HFFc6 (cell line): ENCODE measurements around the gene TBX2. TPM values are rescaled to one million over a fixed set of nuclear protein-coding genes. Genes with fewer than 3 reads are reported as not detected.

Experiments used
- DNase-seq: peaks from one replicate; pipeline ENCODE4 v3.0.0-alpha.2; 2018
- H3K27ac Mint-ChIP-seq: 2 replicates; pipeline ENCODE4 v1.8.0; 2020; ENCODE audit warnings: mild to moderate bottlenecking, mixed read lengths
- H3K27me3 Mint-ChIP-seq: 2 replicates; pipeline ENCODE4 v1.8.0; 2021; ENCODE audit warnings: mild to moderate bottlenecking, moderate library complexity, mixed read lengths; ENCODE audit not compliant: insufficient read depth
- H3K36me3 Mint-ChIP-seq: 2 replicates; pipeline ENCODE4 v1.8.0; 2021; ENCODE audit warnings: low read depth, mixed read lengths
- H3K4me1 Mint-ChIP-seq: 2 replicates; pipeline ENCODE4 v1.8.0; 2020; ENCODE audit warnings: low read depth, mixed read lengths
- H3K4me3 Mint-ChIP-seq: 2 replicates; pipeline ENCODE4 v1.8.0; 2020; ENCODE audit warnings: mild to moderate bottlenecking, moderate library complexity, mixed read lengths
- H3K9me3 Mint-ChIP-seq: 2 replicates; pipeline ENCODE4 v1.8.0; 2020; ENCODE audit warnings: mild to moderate bottlenecking, mixed read lengths
- CTCF ChIP-seq: fragments of 200-600 bp; sonication (generic); IDR thresholded peaks from 2 replicates; pipeline ENCODE4 v1.5.0; 2021; ENCODE audit warnings: antibody characterized with exemption, mild to moderate bottlenecking
- total RNA-seq, 6 experiments: library from RNA; stranded (reverse); fragmentation: NEBNext Ultra II Directional; extraction: Animal tissue kit (Norgen Biotek cat#: 25700); gene quantifications; 2 replicates in 1 of 6; 3 replicates in 5 of 6; pipeline ENCODE4 v1.2.3, GENCODE V29; 2021

Gene TBX2
- total RNA-seq, 6 experiments from 2014 or later: 42.3 to 71.4 (median 67.3) TPM

- peaks cover 61% of the 10 kb centered on the region for H3K4me1 Mint-ChIP-seq
Observed at GRCh38 chr17:61411261-61412142, 11.9 kb downstream of the TBX2 start.

GRCh38 chr17:61412143-61412859 is 12.7 kb downstream of the TBX2 start:
- Mint-ChIP-seq H3K9me3 (no peaks in the 10 kb centered on the region), H3K27ac (peak overlapping the region; percentile 96), H3K4me1 (peaks cover 60% of the 10 kb centered on the region), H3K36me3 (peaks cover 12% of the 10 kb centered on the region; the same call in 1 of the 2 replicates), H3K27me3 (peaks cover 13% of the 10 kb centered on the region), H3K4me3 (peak overlapping the region; percentile 87)
- TF ChIP-seq CTCF: peak; percentile 100
- DNase-seq: peak; percentile 87

More at GRCh38 chr17:61411261-61412142, 11.9 kb downstream of the TBX2 start:
- Mint-ChIP-seq H3K9me3 (no peaks in the 10 kb centered on the region), H3K27me3 (peaks cover 13% of the 10 kb centered on the region), H3K27ac (peak overlapping the region; percentile 96), H3K36me3 (peaks cover 17% of the 10 kb centered on the region; the same call in 1 of the 2 replicates), H3K4me3 (peak overlapping the region; percentile 87)
- TF ChIP-seq CTCF: peak; percentile 3; the same call in 1 of the 2 replicates
- DNase-seq: peak; percentile 74

GRCh38 chr17:61412860-61413660 is 13.4 kb downstream of the TBX2 start:
- H3K4me3 Mint-ChIP-seq: peak overlapping the region; percentile 87
- DNase-seq: no peak
- H3K27ac Mint-ChIP-seq: peak overlapping the region; percentile 78
- no peak for TF ChIP-seq CTCF
- H3K4me1 Mint-ChIP-seq: peaks cover 53% of the 10 kb centered on the region
- peaks cover 6% of the 10 kb centered on the region; the same call in 1 of the 2 replicates for H3K36me3 Mint-ChIP-seq
- H3K27me3 Mint-ChIP-seq: peaks cover 13% of the 10 kb centered on the region
- no peaks in the 10 kb centered on the region for H3K9me3 Mint-ChIP-seq

- no peak for TF ChIP-seq CTCF
- H3K9me3 Mint-ChIP-seq: no peaks in the 10 kb centered on the region
- peaks cover 46% of the 10 kb centered on the region for H3K4me1 Mint-ChIP-seq
- no peak for DNase-seq
- H3K27ac Mint-ChIP-seq: peak overlapping the region; percentile 78; the same call in 1 of the 2 replicates
- peaks cover 2% of the 10 kb centered on the region; the same call in 1 of the 2 replicates for H3K36me3 Mint-ChIP-seq
- peaks cover 13% of the 10 kb centered on the region for H3K27me3 Mint-ChIP-seq
- peak overlapping the region; percentile 87 for H3K4me3 Mint-ChIP-seq
Observed at GRCh38 chr17:61413661-61414126, 14.1 kb downstream of the TBX2 start.
